ENCODE measurements around the gene CREB3.

DNA sequence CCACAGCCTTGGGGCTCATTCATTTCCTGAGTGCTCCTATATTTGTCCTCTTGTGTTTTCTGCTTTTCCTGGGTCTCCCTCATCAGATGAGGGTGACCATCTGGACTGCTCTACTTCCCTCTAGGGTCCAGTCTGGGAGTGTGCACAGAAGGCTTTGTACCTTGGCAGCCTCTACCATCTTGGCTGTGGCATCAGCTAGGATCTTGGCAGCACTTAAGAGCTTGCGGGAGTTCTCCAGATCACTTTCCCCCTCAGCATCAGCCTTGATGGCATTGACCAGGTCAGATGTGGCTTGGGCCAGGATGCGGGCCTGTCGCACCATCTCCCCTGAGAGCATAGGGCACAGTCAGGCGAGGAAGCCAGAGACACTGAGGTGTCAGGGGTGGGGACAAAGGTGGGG, 16.2 kb upstream of the CREB3 start:
- no peak for TF ChIP-seq POLR2A (IDR thresholded peaks at IDR 0.05)
- TF ChIP-seq, protein P1, sequence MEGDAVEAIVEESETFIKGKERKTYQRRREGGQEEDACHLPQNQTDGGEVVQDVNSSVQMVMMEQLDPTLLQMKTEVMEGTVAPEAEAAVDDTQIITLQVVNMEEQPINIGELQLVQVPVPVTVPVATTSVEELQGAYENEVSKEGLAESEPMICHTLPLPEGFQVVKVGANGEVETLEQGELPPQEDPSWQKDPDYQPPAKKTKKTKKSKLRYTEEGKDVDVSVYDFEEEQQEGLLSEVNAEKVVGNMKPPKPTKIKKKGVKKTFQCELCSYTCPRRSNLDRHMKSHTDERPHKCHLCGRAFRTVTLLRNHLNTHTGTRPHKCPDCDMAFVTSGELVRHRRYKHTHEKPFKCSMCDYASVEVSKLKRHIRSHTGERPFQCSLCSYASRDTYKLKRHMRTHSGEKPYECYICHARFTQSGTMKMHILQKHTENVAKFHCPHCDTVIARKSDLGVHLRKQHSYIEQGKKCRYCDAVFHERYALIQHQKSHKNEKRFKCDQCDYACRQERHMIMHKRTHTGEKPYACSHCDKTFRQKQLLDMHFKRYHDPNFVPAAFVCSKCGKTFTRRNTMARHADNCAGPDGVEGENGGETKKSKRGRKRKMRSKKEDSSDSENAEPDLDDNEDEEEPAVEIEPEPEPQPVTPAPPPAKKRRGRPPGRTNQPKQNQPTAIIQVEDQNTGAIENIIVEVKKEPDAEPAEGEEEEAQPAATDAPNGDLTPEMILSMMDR (IDR thresholded peaks at IDR 0.05 in 4 of 5, conservative IDR thresholded peaks at IDR 0.05 in 1 of 5), result no peak
